Measurements from ENCODE around the gene ALG8. TPM values are rescaled to one million over a fixed set of nuclear protein-coding genes. Genes with fewer than 3 reads are reported as not detected.
A peak's percentile ranks its signal among the peaks of the same experiment; 100 is the strongest.
"Not testable (repeated sequence)": the region's sequence is repeated elsewhere in the genome, so short reads cannot be mapped to it uniquely, and the experiment has no call there.

Gene ALG8
- polyA plus RNA-seq, result 10 to 100 TPM; 38.7 to 55.3 (median 40.0) TPM

GRCh38 chr11:78139422-78140391 lies at the start of gene ALG8:
Gene ALG8 (minus strand): TSS chr11:78139626. CDS start chr11:78139588, 38 bp downstream.
- peak within 1 kb of the TSS; percentile 95 to 98 (median 95) for H3K4me3 Mint-ChIP-seq
- peaks cover 1 to 5% (median 5%) of the 10 kb centered on the region in 3 donors for H3K36me3 Mint-ChIP-seq
- H3K27ac Mint-ChIP-seq, result peak within 1 kb of the TSS; percentile 90 to 96 (median 93)
- DNase-seq, result peak; percentile 94 to 96 (median 95)
- H3K9me3 Mint-ChIP-seq, result no peaks in the 10 kb centered on the region
- peaks cover 28 to 31% of the 10 kb centered on the region in 2 donors for H3K4me1 Mint-ChIP-seq
- peaks cover 6 to 13% (median 8%) of the 10 kb centered on the region in 3 donors for H3K27me3 Mint-ChIP-seq (ENCODE audit: low read depth in 3 of 3)

- H3K36me3 Mint-ChIP-seq, result peaks cover 0 to 2% (median 0%) of the 10 kb centered on the region in 3 donors
Observed at GRCh38 chr11:78188286-78189173, 49.1 kb upstream of the ALG8 start, which contains the start of the genes KCTD21 and USP35. Gene KCTD21 (minus strand): TSS chr11:78188626. CDS start chr11:78174554, 14,072 bp downstream. Gene USP35 (plus strand): TSS chr11:78188919. CDS start chr11:78196246, 7,327 bp downstream.

GRCh38 chr11:78187366-78188285 lies 48.2 kb upstream of the ALG8 start:
- no peaks in the 10 kb centered on the region for H3K9me3 Mint-ChIP-seq
- peak overlapping the region; percentile 72 to 90 (median 82) for H3K27ac Mint-ChIP-seq
- H3K4me1 Mint-ChIP-seq, result peaks cover 30 to 31% of the 10 kb centered on the region in 2 donors
- DNase-seq, result no peak
- peak overlapping the region; percentile 93 to 97 (median 97) for H3K4me3 Mint-ChIP-seq
- no peaks in the 10 kb centered on the region for H3K36me3 Mint-ChIP-seq
- H3K27me3 Mint-ChIP-seq (ENCODE audit: low read depth in 3 of 3), result peaks cover 0 to 2% (median 1%) of the 10 kb centered on the region in 3 donors

More at GRCh38 chr11:78188286-78189173, 49.1 kb upstream of the ALG8 start, which contains the start of the genes KCTD21 and USP35:
- peak within 1 kb of the TSS; percentile 72 to 90 (median 84) for H3K27ac Mint-ChIP-seq
- H3K27me3 Mint-ChIP-seq (ENCODE audit: low read depth in 3 of 3), result peaks cover 0 to 2% (median 1%) of the 10 kb centered on the region in 3 donors
- peaks cover 30 to 33% of the 10 kb centered on the region in 2 donors for H3K4me1 Mint-ChIP-seq
- H3K4me3 Mint-ChIP-seq, result peak within 1 kb of the TSS; percentile 93 to 97 (median 97)
- DNase-seq, result peak; percentile 86 to 88 (median 87)
- no peaks in the 10 kb centered on the region for H3K9me3 Mint-ChIP-seq

GRCh38 chr11:78181185-78181584 lies 41.8 kb upstream of the ALG8 start:
- peaks cover 3 to 9% (median 5%) of the 10 kb centered on the region in 3 donors for H3K36me3 Mint-ChIP-seq
- no peak overlapping the region for H3K4me3 Mint-ChIP-seq
- no peak overlapping the region for H3K27ac Mint-ChIP-seq
- DNase-seq, result no peak
- H3K27me3 Mint-ChIP-seq (ENCODE audit: low read depth in 3 of 3), result no peaks in the 10 kb centered on the region
- H3K4me1 Mint-ChIP-seq, result no peaks in the 10 kb centered on the region
- no peaks in the 10 kb centered on the region for H3K9me3 Mint-ChIP-seq

GRCh38 chr11:78180751-78181150 lies 41.3 kb upstream of the ALG8 start:
- DNase-seq, result no peak
- no peak overlapping the region for H3K4me3 Mint-ChIP-seq
- no peak overlapping the region for H3K27ac Mint-ChIP-seq
- no peaks in the 10 kb centered on the region for H3K4me1 Mint-ChIP-seq
- H3K36me3 Mint-ChIP-seq, result peaks cover 4 to 13% (median 7%) of the 10 kb centered on the region in 3 donors
- no peaks in the 10 kb centered on the region for H3K9me3 Mint-ChIP-seq
- H3K27me3 Mint-ChIP-seq (ENCODE audit: low read depth in 3 of 3), result no peaks in the 10 kb centered on the region

- Mint-ChIP-seq H3K4me3 (no peak overlapping the region), H3K4me1 (no peaks in the 10 kb centered on the region), H3K36me3 (peaks cover 4 to 16% (median 7%) of the 10 kb centered on the region in 3 donors), H3K27me3 (ENCODE audit: low read depth in 3 of 3) (no peaks in the 10 kb centered on the region), H3K9me3 (no peaks in the 10 kb centered on the region), H3K27ac (peak overlapping the region in 1 of 6 donors; percentile 23)
- DNase-seq, result no peak
Observed at GRCh38 chr11:78179459-78180071, 40.1 kb upstream of the ALG8 start.

- H3K36me3 Mint-ChIP-seq, result peaks cover 10 to 36% (median 25%) of the 10 kb centered on the region in 3 donors
- H3K27ac Mint-ChIP-seq, result no peak overlapping the region
- H3K4me1 Mint-ChIP-seq, result no peaks in the 10 kb centered on the region
- H3K9me3 Mint-ChIP-seq, result no peaks in the 10 kb centered on the region
- no peak for DNase-seq
- no peaks in the 10 kb centered on the region for H3K27me3 Mint-ChIP-seq (ENCODE audit: low read depth in 3 of 3)
- H3K4me3 Mint-ChIP-seq, result no peak overlapping the region
Observed at GRCh38 chr11:78177216-78177615, 37.8 kb upstream of the ALG8 start.

- H3K27ac Mint-ChIP-seq, result no peak overlapping the region
Observed at GRCh38 chr11:78176605-78177141, 37.2 kb upstream of the ALG8 start.

GRCh38 chr11:78175862-78176261 lies 36.4 kb upstream of the ALG8 start:
- DNase-seq; H3K4me1 Mint-ChIP-seq; H3K27me3 Mint-ChIP-seq (ENCODE audit: low read depth in 3 of 3); H3K9me3 Mint-ChIP-seq; H3K27ac Mint-ChIP-seq; H3K4me3 Mint-ChIP-seq: not testable (repeated sequence)
- peaks cover 10 to 35% (median 25%) of the 10 kb centered on the region in 3 donors for H3K36me3 Mint-ChIP-seq

More at GRCh38 chr11:78176605-78177141, 37.2 kb upstream of the ALG8 start:
- Mint-ChIP-seq H3K4me3 (no peak overlapping the region), H3K9me3 (no peaks in the 10 kb centered on the region), H3K4me1 (no peaks in the 10 kb centered on the region), H3K36me3 (peaks cover 10 to 37% (median 25%) of the 10 kb centered on the region in 3 donors), H3K27me3 (ENCODE audit: low read depth in 3 of 3) (no peaks in the 10 kb centered on the region)
- no peak for DNase-seq

GRCh38 chr11:78171951-78172350 lies 32.5 kb upstream of the ALG8 start:
- Mint-ChIP-seq H3K4me3 (no peak overlapping the region), H3K9me3 (no peaks in the 10 kb centered on the region), H3K36me3 (peaks cover 10 to 35% (median 25%) of the 10 kb centered on the region in 3 donors), H3K27me3 (ENCODE audit: low read depth in 3 of 3) (peaks cover 0 to 5% (median 0%) of the 10 kb centered on the region in 3 donors), H3K4me1 (no peaks in the 10 kb centered on the region), H3K27ac (no peak overlapping the region)
- DNase-seq, result no peak

GRCh38 chr11:78170874-78171549 lies 31.6 kb upstream of the ALG8 start:
- peaks cover 7 to 29% (median 19%) of the 10 kb centered on the region in 3 donors for H3K36me3 Mint-ChIP-seq
- H3K27ac Mint-ChIP-seq, result no peak overlapping the region
- no peaks in the 10 kb centered on the region for H3K9me3 Mint-ChIP-seq
- no peak overlapping the region for H3K4me3 Mint-ChIP-seq
- DNase-seq, result no peak
- H3K4me1 Mint-ChIP-seq, result no peaks in the 10 kb centered on the region
- peaks cover 0 to 5% (median 0%) of the 10 kb centered on the region in 3 donors for H3K27me3 Mint-ChIP-seq (ENCODE audit: low read depth in 3 of 3)

Measured in immature natural killer cell (primary cell).